Measurements from ENCODE around the gene NECAB3.
"Not testable (repeated sequence)": the region's sequence is repeated elsewhere in the genome, so short reads cannot be mapped to it uniquely, and the experiment has no call there.

NECAB3 gene, protein sequence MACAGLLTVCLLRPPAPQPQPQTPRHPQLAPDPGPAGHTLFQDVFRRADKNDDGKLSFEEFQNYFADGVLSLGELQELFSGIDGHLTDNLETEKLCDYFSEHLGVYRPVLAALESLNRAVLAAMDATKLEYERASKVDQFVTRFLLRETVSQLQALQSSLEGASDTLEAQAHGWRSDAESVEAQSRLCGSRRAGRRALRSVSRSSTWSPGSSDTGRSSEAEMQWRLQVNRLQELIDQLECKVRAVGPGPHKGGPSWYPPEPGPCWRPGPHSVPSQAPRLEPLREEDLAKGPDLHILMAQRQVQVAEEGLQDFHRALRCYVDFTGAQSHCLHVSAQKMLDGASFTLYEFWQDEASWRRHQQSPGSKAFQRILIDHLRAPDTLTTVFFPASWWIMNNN

DNA sequence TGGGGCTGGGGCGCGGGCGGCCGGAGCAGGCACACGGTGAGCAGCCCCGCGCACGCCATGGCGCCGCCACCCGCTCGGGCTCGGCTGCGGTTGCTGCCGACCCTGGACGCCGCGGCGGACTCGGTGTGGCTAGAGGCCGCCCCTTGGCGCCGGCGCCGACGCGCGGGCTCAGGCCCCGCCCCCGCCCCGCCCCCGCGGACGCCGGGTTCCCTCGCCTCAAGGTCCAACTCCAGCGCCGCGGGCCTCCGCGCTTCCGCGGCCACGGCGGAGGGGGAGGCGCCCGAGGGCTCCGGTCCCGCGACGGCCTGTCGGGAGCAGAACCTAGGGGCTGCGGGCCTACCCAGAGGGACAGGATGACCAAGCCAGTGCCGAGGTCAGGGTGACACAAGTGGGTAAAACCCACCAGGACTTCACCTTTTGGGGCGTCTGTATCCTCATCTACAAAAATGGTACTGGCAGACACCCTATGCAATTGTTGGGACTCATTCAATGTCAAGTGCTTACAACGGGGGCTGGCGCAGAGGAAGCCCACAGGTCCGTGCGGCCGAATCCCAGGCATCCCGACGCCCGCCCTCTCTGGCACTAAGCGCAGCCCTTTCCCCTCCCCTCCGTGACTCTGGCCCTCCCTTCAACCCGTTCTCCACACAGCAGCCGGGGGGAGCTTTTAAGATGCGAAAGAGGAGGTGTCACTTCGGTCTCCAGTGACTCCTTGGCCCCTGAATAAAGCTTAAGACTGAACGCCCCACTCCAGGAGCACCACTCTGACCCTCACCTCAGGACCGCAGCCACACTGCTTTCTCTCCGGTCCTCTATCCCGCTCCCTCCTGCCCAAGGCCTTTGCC, at the start of gene NECAB3:
TSS of gene NECAB3 (minus strand) at position 135 of the 842 bp plus-strand sequence. CDS start at position 59, 76 bp downstream.
- DNase-seq, result peak; percentile 87 to 90

GRCh38 chr20:33721391-33722140, 47.3 kb upstream of the NECAB3 start:
- DNase-seq, result no peak

- DNase-seq, result peak; percentile 100
Measured at GRCh38 chr20:33719989-33720709, 45.9 kb upstream of the NECAB3 start, which contains the start of gene PXMP4. Gene PXMP4, minus strand, starts transcription at chr20:33720310. Its CDS starts 103 bp downstream, at chr20:33720207.

- DNase-seq, result no peak
Measured at GRCh38 chr20:33719277-33719988, 45.2 kb upstream of the NECAB3 start.

GRCh38 chr20:33716498-33716897, 42.3 kb upstream of the NECAB3 start:
- DNase-seq, result no peak

- DNase-seq, result no peak
Measured at GRCh38 chr20:33713865-33714367, 39.7 kb upstream of the NECAB3 start.

DNA sequence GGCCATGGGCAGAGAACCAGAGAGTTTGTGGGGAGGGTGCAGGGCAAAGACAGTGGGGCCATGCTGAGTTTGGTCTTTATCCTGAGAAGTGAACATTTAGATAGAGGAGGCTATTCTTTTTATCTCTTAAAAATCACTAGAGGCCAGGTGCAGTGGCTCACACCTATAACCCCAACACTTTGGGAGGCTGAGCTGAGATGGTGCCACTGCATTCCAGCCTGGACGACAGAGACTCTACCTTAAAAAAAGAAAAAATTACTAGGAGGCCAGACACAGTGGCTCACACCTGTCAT, 37.2 kb upstream of the NECAB3 start:
- no peak for DNase-seq

DNA sequence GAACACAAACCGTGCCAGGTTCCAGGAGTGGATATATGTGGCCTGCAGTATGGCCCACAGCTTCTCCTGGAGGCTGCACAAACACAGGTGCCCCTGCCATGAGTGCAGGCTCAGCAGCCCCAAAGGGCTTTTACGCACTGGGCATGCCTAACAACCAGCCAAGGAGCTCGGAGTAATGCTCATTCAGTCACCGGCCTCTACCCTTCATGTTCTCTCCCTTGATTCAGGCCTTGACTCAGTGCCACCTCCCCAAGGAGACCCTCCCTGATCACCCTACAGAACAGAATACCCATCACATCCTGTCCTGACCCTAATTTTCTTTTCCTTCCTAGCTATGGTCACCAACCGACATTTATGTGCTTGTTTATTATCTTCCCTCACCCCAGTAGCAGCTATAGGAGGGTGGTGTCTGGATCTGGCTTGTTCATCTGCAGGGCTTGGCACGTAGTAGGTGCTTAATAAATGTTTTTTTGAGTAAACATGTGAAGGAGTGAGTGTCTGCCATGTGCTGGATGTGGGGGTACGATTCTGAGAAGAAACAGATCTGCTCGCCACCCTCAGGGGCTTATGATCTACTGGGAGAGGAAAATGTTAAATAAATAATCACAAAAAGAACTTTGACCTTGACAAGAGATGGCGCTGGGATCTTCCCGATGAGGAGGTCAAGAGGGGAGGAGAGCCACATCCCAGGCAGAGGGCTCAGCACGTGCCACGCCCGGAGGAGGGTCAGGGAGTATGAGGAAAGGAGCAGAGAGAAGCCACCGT, 36.6 kb upstream of the NECAB3 start:
- DNase-seq, result no peak

DNA sequence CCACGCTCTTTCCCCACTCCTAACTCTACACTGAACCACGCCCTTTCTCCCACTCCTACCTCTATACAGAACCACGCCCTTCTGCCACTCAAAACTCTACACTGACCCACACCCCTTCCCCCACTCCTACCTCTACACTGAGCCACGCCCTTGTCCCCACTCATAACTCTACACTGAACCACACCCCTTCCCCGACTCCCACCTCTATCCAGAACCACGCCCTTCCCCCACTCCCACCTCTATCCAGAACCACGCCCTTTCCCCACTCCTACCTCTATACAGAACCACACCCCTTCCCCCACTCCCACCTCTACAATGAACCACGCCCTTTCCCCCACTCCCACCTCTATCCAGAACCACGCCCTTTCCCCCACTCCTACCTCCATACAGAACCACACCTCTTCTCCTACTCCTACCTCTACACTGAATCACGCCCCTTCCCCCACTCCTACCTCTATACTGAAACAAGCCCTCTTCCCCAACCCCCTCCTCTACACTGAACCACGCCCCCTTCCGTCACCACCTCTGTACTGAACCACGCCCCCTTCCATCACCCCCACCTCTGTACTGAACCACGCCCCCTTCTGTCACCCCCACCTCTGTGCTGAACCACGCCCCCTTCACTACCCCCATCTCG, 35.8 kb upstream of the NECAB3 start:
- no peak for DNase-seq

DNA sequence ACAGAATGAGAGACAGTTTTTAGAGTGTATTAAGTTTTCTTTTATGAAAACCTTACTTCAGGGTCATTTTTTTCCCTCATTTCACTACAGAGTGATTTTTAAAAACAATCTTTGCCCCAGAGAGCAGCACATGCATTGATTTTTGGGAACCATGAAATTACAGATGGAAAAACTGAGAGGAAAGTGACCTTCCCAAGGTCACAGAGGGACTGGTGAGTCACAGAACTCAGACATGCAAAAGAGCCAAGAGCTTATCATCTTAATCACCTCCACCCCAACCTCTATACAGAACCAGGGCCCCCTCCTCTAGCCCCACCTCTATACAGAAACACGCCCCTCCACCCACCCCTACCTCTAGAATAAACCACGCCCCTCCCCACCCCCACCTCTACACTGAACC, 35.2 kb upstream of the NECAB3 start:
- no peak for DNase-seq

GRCh38 chr20:33707668-33708067, 33.4 kb upstream of the NECAB3 start:
- no peak for DNase-seq

DNA sequence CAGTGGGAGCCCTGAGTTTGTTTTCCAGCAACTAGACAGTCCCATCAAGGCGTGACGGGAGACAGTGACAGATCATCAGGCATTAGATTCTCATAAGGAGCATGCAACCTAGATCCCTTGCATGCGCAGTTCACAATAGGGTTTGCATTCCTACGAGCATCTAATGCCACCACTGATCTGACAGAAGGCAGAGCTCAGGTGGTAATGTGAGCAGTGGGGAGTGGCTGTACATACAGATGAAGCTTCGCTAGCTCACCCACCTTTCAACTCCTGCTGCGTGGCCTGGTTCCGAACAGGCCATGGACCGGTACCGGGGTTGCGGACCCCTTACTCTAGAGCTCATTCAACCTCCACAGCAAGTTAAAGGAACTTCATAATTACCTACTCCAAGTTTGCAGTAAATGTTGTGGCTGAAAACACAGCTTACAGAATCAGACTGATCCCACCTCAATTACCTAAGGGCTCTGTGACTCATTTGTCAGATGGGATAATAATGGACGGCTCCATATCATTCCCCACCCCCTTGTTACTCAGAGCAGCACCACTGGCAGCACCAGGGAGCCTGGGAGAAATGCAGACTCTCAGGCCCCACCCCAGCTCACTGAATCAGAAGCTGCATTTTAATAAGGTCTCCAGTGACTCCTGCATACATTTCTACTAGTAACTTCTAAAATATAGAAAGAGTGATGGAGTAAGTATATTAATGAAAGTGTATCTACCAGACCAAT, 30.1 kb upstream of the NECAB3 start:
- DNase-seq, result no peak

GRCh38 chr20:33703498-33704137, 29.4 kb upstream of the NECAB3 start:
- DNase-seq, result no peak

DNA sequence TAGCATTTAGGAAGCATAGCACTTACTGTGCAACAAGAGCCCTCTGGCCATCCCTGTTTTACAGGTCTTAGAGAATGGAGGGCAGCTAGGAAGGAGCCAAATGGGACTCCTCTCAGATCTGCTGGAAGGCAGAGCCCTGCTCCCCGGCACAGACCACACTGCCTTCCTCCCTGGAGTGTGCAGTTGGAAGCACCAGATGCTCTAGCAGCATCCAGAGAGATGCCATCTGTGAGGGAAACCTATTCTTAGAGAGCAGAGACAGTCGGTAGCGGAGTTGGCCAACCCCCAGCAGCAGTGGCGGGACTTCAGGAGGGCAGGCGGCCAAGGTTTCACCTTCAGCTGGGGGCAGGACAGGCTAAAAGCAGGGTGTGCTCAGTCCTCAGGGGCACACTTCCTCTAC, 28.6 kb upstream of the NECAB3 start:
- DNase-seq, result peak; percentile 97 to 99

DNA sequence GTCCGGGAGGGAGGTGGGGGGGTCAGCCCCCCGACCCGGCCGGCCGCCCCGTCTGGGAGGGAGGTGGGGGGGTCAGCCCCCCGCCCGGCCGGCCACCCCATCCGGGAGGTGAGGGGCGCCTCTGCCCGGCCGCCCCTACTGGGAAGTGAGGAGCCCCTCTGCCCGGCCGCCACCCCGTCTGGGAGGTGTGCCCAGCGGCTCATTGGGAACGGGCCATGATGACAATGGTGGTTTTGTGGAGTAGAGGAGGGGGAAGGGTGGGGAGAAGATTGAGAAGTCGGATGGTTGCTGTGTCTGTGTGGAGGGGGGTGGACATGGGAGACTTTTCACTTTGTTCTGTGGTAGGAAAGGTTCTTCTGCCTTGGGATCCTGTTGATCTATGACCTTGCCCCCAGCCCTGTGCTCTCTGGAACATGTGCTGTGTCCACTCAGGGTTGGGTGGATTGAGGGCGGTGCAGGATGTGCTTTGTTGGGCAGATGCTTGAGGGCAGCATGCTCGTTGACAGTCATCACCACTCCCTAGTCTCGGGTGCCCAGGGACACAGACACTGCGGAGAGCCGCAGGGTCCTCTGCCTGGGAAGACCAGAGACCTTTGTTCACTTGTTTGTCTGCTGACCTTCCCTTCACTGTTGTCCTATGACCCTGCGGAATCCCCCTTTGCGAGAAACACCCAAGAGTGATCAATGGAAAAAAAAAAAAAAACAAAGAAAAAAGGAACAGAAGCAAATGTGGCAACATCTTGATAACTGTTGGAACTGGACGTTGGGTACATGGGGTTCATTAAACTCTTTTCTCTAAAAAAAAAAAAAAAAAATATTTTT, 27.6 kb upstream of the NECAB3 start:
- no peak for DNase-seq

GRCh38 chr20:33700696-33701441, 26.6 kb upstream of the NECAB3 start:
- DNase-seq, result not testable (repeated sequence)

GRCh38 chr20:33698966-33699365, 24.7 kb upstream of the NECAB3 start:
- DNase-seq, result not testable (repeated sequence)

Data from NCI-H524 (cell line).